GM12878 (cell line): Measurements from ENCODE around the gene MOGAT3. TPM values are rescaled to one million over a fixed set of nuclear protein-coding genes. Genes with fewer than 3 reads are reported as not detected.

Experiments used
- ATAC-seq: fragments of 200-7000 bp; cut with Tn5 transposase; 3 replicates; pipeline ENCODE4 v1.9.1; 2020; ENCODE audit warnings: mild to moderate bottlenecking, moderate library complexity
- BruUV-seq: library from RNA; stranded (reverse); fragments of 400-500 nt; replicated peaks from 2 replicates; lab custom pipeline; 2021; lab: Mats Ljungman, UMichigan
- CTCF ChIA-PET: fragments of 300-600 bp; sonication (Branson Sonifier 250); formaldehyde crosslinking; extraction: SDS; loops from one replicate; lab custom pipeline; 2021; ENCODE audit warnings: inconsistent platforms; lab: Yijun Ruan, JAX
- POLR2A ChIA-PET: fragments of 350-600 bp; formaldehyde crosslinking; extraction: SDS; loops from one replicate; lab custom pipeline; 2021; ENCODE audit warnings: inconsistent platforms; lab: Charles Lee
- RAD21 ChIA-PET: fragments of 300-600 bp; sonication (Branson Sonifier 250); formaldehyde crosslinking; loops from one replicate; lab custom pipeline; 2023; ENCODE audit warnings: antibody characterized with exemption; ENCODE audit not compliant: unreplicated experiment; lab: Charles Lee
- SMC1A ChIA-PET: fragments of 300-600 bp; sonication (Branson Sonifier 250); formaldehyde crosslinking; loops from one replicate; lab custom pipeline; 2023; ENCODE audit not compliant: unreplicated experiment, uncharacterized antibody; lab: Charles Lee
- DNase-seq: peaks from one replicate; pipeline ENCODE4 v3.0.0-alpha.2; 2011; ENCODE audit warnings: low read depth, low spot score
- FAIRE-seq: peaks from 3 replicates; lab custom pipeline; 2011; peaks lifted over from hg19 to GRCh38; lab: Jason Lieb, UNC
- H2AFZ ChIP-seq: 2 replicates; pipeline ENCODE4 v1.6.0; 2011; ENCODE audit warnings: low read depth, low read length, control low read depth; ENCODE audit not compliant: control insufficient read depth
- H3K27ac ChIP-seq: 2 replicates; pipeline ENCODE4 v1.5.1; 2011; ENCODE audit warnings: control low read depth; ENCODE audit not compliant: control insufficient read depth, insufficient read depth
- H3K27me3 ChIP-seq, 2 experiments: replicated peaks in 1 of 2; 2 replicates each; pipeline versions ENCODE4 v1.6.0 to v1.6.1; 2011; ENCODE audit warnings: low read length in 1 of 2; ENCODE audit not compliant: control insufficient read depth in 2 of 2, insufficient read depth in 2 of 2
- H3K36me3 ChIP-seq, 2 experiments: 2 replicates each; pipeline ENCODE4 v1.5.1; 2011; ENCODE audit warnings: low read length in 1 of 2; ENCODE audit not compliant: control insufficient read depth in 2 of 2, insufficient read depth in 2 of 2
- H3K4me1 ChIP-seq: 2 replicates; pipeline ENCODE4 v1.6.1; 2011; ENCODE audit warnings: mild to moderate bottlenecking, low read length, moderate library complexity, mixed read lengths; ENCODE audit not compliant: control insufficient read depth, insufficient read depth
- H3K4me2 ChIP-seq: 2 replicates; pipeline ENCODE4 v1.6.0; 2011; ENCODE audit warnings: control low read depth; ENCODE audit not compliant: control insufficient read depth, insufficient read depth
- H3K4me3 ChIP-seq: fragments of 200-600 bp; sonication (generic); 2 replicates; pipeline ENCODE4 v1.5.1; 2016
- H3K79me2 ChIP-seq: 2 replicates; pipeline ENCODE4 v1.6.0; 2011; ENCODE audit warnings: low read length; ENCODE audit not compliant: control insufficient read depth, insufficient read depth
- H3K9ac ChIP-seq: 2 replicates; pipeline ENCODE4 v1.8.0; 2011; ENCODE audit warnings: low read length, control low read depth, mixed read lengths; ENCODE audit not compliant: control insufficient read depth, insufficient read depth
- H3K9me3 ChIP-seq: replicated peaks from 3 replicates; pipeline ENCODE4 v1.5.1; 2011; ENCODE audit warnings: mild to moderate bottlenecking, low read length; ENCODE audit not compliant: control insufficient read depth, insufficient read depth
- H4K20me1 ChIP-seq: 2 replicates; pipeline ENCODE4 v1.6.0; 2011; ENCODE audit not compliant: control insufficient read depth, insufficient read depth
- BACH1 ChIP-seq: fragments of 450-650 bp; IDR thresholded peaks from 2 replicates; pipeline ENCODE4 v1.6.1; 2017; ENCODE audit warnings: mild to moderate bottlenecking, borderline replicate concordance
- BMI1 ChIP-seq: fragments of 450-650 bp; IDR thresholded peaks from 2 replicates; pipeline ENCODE4 v1.6.1; 2016; ENCODE audit warnings: mild to moderate bottlenecking, moderate library complexity, borderline replicate concordance
- ETV6 ChIP-seq, 2 experiments: fragments of 450-650 bp in 1 of 2; IDR thresholded peaks in 1 of 2; conservative IDR thresholded peaks in 1 of 2; 2 replicates each; pipeline ENCODE4 v1.6.1; 2014; ENCODE audit warnings: antibody characterized with exemption in 1 of 2, borderline replicate concordance in 1 of 2, low read depth in 1 of 2, mild to moderate bottlenecking in 1 of 2, moderate library complexity in 1 of 2
- FOS ChIP-seq: IDR thresholded peaks from 3 replicates; pipeline ENCODE4 v1.6.1; 2011; ENCODE audit warnings: borderline replicate concordance; ENCODE audit not compliant: insufficient read length; ENCODE audit errors: extremely low read depth
- KAT2A ChIP-seq: conservative IDR thresholded peaks from 2 replicates; pipeline ENCODE4 v1.6.1; 2011; ENCODE audit warnings: low read depth, low read length; ENCODE audit not compliant: control insufficient read depth
- MEF2A ChIP-seq: IDR thresholded peaks from 2 replicates; pipeline ENCODE4 v1.6.1; 2011; ENCODE audit warnings: low read depth, mild to moderate bottlenecking, low read length, moderate library complexity; ENCODE audit not compliant: insufficient read depth
- MTA3 ChIP-seq: IDR thresholded peaks from 2 replicates; pipeline ENCODE4 v1.6.1; 2012; ENCODE audit warnings: low read length, inconsistent platforms, borderline replicate concordance
- MYC ChIP-seq: IDR thresholded peaks from 2 replicates; pipeline ENCODE4 v1.6.1; 2011; ENCODE audit warnings: mild to moderate bottlenecking, low read length, moderate library complexity, inconsistent platforms; ENCODE audit not compliant: insufficient read depth, insufficient replicate concordance, insufficient read length, severe bottlenecking
- NFIC ChIP-seq: IDR thresholded peaks from 2 replicates; pipeline ENCODE4 v1.6.1; 2012; ENCODE audit warnings: low read depth, mild to moderate bottlenecking, inconsistent platforms, low read length, moderate library complexity
- NKRF ChIP-seq: fragments of 450-650 bp; conservative IDR thresholded peaks from 2 replicates; pipeline ENCODE4 v1.6.1; 2017; ENCODE audit warnings: mild to moderate bottlenecking, moderate library complexity
- PAX5 ChIP-seq: IDR thresholded peaks from 2 replicates; pipeline ENCODE4 v1.6.1; 2011; ENCODE audit warnings: low read depth, low read length, borderline replicate concordance
- POLR2AphosphoS2 ChIP-seq: IDR thresholded peaks from 2 replicates; pipeline ENCODE4 v1.6.1; 2011; ENCODE audit warnings: low read depth, mild to moderate bottlenecking, low read length, improper control_type of control experiment, moderate library complexity
- RCOR1 ChIP-seq: conservative IDR thresholded peaks from 2 replicates; pipeline ENCODE4 v1.6.1; 2012; ENCODE audit warnings: low read depth, low read length, improper control_type of control experiment
- RELA ChIP-seq: fragments of 450-650 bp; IDR thresholded peaks from 2 replicates; pipeline ENCODE4 v1.8.0; 2014; ENCODE audit warnings: borderline replicate concordance; ENCODE audit not compliant: partially characterized antibody
- RELB ChIP-seq: fragments of 450-650 bp; IDR thresholded peaks from 2 replicates; pipeline ENCODE4 v1.6.1; 2017; ENCODE audit warnings: low read depth, mild to moderate bottlenecking, moderate library complexity
- SMAD1 ChIP-seq: fragments of 450-650 bp; IDR thresholded peaks from 2 replicates; pipeline ENCODE4 v1.6.1; 2018; ENCODE audit warnings: mild to moderate bottlenecking, low read depth; ENCODE audit not compliant: partially characterized antibody
- TAF1 ChIP-seq: IDR thresholded peaks from 2 replicates; pipeline ENCODE4 v1.6.1; 2011; ENCODE audit warnings: mild to moderate bottlenecking, low read depth, low read length, borderline replicate concordance
- TCF12 ChIP-seq: IDR thresholded peaks from 2 replicates; pipeline ENCODE4 v1.6.1; 2011; ENCODE audit warnings: low read depth, mild to moderate bottlenecking, low read length
- USF2 ChIP-seq: IDR thresholded peaks from 2 replicates; pipeline ENCODE4 v1.6.1; 2011; ENCODE audit warnings: low read depth, low read length, improper control_type of control experiment, borderline replicate concordance
- ZZZ3 ChIP-seq: IDR thresholded peaks from 2 replicates; pipeline ENCODE4 v1.6.1; 2011; ENCODE audit warnings: low read depth; ENCODE audit not compliant: control insufficient read depth, insufficient read length
- WGBS: methylation state at CpG from one replicate; pipeline ENCODE4 v1.1.6; 2016; ENCODE audit warnings: low lambda C conversion rate; ENCODE audit not compliant: insufficient replicate concordance, insufficient coverage; ENCODE audit errors: missing lambda C conversion rate; 5-methylcytosine and 5-hydroxymethylcytosine counted together
- in situ Hi-C: fragments of 300-500 bp; cut with MboI; formaldehyde crosslinking; loops from 9 replicates; pipeline ENCODE4 v1.14.3; 2018; ENCODE audit warnings: mixed read lengths
- intact Hi-C: fragments of 100-400 bp; cut with micrococcal nuclease; formaldehyde crosslinking; loops from one replicate; pipeline ENCODE4 v1.14.2; 2022; ENCODE audit not compliant: unreplicated experiment
- polyA plus RNA-seq, 11 experiments: library from polyadenylated mRNA; depleted of rRNA in 4 of 11; unstranded in 6 of 11; stranded (reverse) in 5 of 11; fragments of >200 nt; fragmentation: Nextera tagmentation in 4 of 11; fragmentation: Illumina TruSeq in 1 of 11; extraction: Ambion mirVana in 4 of 11; extraction: Trizol in 1 of 11; gene quantifications; 1 replicate in 1 of 11; 2 replicates in 10 of 11; pipeline versions ENCODE4 v1.2.1 to v1.2.3, GENCODE V29; 2011 to 2016; ENCODE audit warnings: inconsistent platforms in 2 of 11, missing spikeins in 2 of 11, low read depth in 1 of 11
- total RNA-seq, 4 experiments: library from RNA; depleted of rRNA in 3 of 4; stranded (reverse); fragments of >200 nt in 3 of 4; fragmentation: Illumina TruSeq in 1 of 4; extraction: Trizol in 1 of 4; gene quantifications; 2 replicates each; pipeline versions ENCODE4 v1.2.1 to v1.2.3, GENCODE V29; 2013 to 2021

Gene MOGAT3
- total and polyA plus RNA-seq, 10 of the 15 experiments (the other 5 are each of a cell fraction or from before 2014, with no cell fraction given): 0.11 TPM; not detected in 9

GRCh38 chr7:101189109-101189508 lies 11.7 kb downstream of the MOGAT3 start:
- Histone ChIP-seq H4K20me1 (no peaks in the 10 kb centered on the region), H3K36me3 (no peaks in the 10 kb centered on the region), H3K4me2 (no peak overlapping the region), H2AFZ (no peak overlapping the region), H3K79me2 (no peaks in the 10 kb centered on the region), H3K4me3 (no peak overlapping the region), H3K27ac (no peak overlapping the region), H3K4me1 (no peaks in the 10 kb centered on the region), H3K9ac (no peak overlapping the region), H3K27me3 (no peaks in the 10 kb centered on the region; a peak in 1 of 4 replicates), H3K9me3 (no peaks in the 10 kb centered on the region)
- POLR2A ChIA-PET: no interaction called here
- CTCF ChIA-PET: interaction anchor here (0.6 to 8.3 kb wide), 3 partner anchors 17 to 93 kb away, joined by 3 to 248 read pairs (median 3); no protein-coding TSS in a partner anchor
- DNase-seq (no peak), FAIRE-seq (no peak), ATAC-seq (no peak)
- WGBS: 33% methylated on average over 6 of the region's 8 CpGs
- RAD21 ChIA-PET: no interaction called here
- TF ChIP-seq NKRF: no peak
- no peak for TF ChIP-seq MTA3
- TF ChIP-seq FOS: no peak
- TF ChIP-seq ETV6 (conservative IDR thresholded peaks at IDR 0.05 in 1 of 2, IDR thresholded peaks at IDR 0.05 in 1 of 2; ENCODE audit: borderline replicate concordance in 1 of 2, low read depth in 1 of 2): no peak
- no peak for TF ChIP-seq MYC
- TF ChIP-seq SMAD1: no peak
- no peak for TF ChIP-seq TCF12
- no peak for TF ChIP-seq RCOR1
- TF ChIP-seq POLR2AphosphoS2: no peak
- TF ChIP-seq USF2: no peak
- no peak for TF ChIP-seq PAX5
- no peak for TF ChIP-seq ZZZ3
- TF ChIP-seq RELA: no peak
- no peak for TF ChIP-seq NFIC
- TF ChIP-seq RELB: no peak
- no peak for TF ChIP-seq BACH1
- no peak for TF ChIP-seq KAT2A
- TF ChIP-seq TAF1: no peak
- no peak for TF ChIP-seq BMI1
- no peak for TF ChIP-seq MEF2A
- no TSS peak for BruUV-seq
- intact Hi-C loops: no loop called here
- in situ Hi-C loops: no loop called here
- SMC1A ChIA-PET: no interaction called here
